PFSK-1 (cell line): ENCODE measurements around the gene NEU1.

ENCODE experiments used
- FOXP2 ChIP-seq: optimal IDR thresholded peaks from 2 replicates; pipeline ENCODE3; 2011; ENCODE audit warnings: borderline replicate concordance, control low read depth, inconsistent platforms; ENCODE audit not compliant: insufficient read depth; ENCODE audit errors: extremely low read length, extremely low read depth
- POLR2AphosphoS5 ChIP-seq: IDR thresholded peaks from 2 replicates; pipeline ENCODE4 v1.6.1; 2012; ENCODE audit warnings: low read depth, mild to moderate bottlenecking, control low read depth, low read length, moderate library complexity
- SIN3A ChIP-seq: IDR thresholded peaks from 2 replicates; pipeline ENCODE4 v1.6.1; 2012; ENCODE audit warnings: mild to moderate bottlenecking, low read length, moderate library complexity, borderline replicate concordance; ENCODE audit not compliant: insufficient read depth
- TF ChIP-seq, protein P1 (sequence below), 2 experiments: IDR thresholded peaks; 2 replicates each; pipeline versions ENCODE4 v1.6.1 to v1.8.0; 2011 to 2012; ENCODE audit warnings: low read depth in 2 of 2, low read length in 2 of 2, control low read depth in 1 of 2, inconsistent platforms in 1 of 2, mild to moderate bottlenecking in 1 of 2, moderate library complexity in 1 of 2; ENCODE audit not compliant: insufficient read depth in 1 of 2

- TF ChIP-seq SIN3A (no peak), POLR2AphosphoS5 (no peak), FOXP2 (no peak)
- TF ChIP-seq, protein P1, sequence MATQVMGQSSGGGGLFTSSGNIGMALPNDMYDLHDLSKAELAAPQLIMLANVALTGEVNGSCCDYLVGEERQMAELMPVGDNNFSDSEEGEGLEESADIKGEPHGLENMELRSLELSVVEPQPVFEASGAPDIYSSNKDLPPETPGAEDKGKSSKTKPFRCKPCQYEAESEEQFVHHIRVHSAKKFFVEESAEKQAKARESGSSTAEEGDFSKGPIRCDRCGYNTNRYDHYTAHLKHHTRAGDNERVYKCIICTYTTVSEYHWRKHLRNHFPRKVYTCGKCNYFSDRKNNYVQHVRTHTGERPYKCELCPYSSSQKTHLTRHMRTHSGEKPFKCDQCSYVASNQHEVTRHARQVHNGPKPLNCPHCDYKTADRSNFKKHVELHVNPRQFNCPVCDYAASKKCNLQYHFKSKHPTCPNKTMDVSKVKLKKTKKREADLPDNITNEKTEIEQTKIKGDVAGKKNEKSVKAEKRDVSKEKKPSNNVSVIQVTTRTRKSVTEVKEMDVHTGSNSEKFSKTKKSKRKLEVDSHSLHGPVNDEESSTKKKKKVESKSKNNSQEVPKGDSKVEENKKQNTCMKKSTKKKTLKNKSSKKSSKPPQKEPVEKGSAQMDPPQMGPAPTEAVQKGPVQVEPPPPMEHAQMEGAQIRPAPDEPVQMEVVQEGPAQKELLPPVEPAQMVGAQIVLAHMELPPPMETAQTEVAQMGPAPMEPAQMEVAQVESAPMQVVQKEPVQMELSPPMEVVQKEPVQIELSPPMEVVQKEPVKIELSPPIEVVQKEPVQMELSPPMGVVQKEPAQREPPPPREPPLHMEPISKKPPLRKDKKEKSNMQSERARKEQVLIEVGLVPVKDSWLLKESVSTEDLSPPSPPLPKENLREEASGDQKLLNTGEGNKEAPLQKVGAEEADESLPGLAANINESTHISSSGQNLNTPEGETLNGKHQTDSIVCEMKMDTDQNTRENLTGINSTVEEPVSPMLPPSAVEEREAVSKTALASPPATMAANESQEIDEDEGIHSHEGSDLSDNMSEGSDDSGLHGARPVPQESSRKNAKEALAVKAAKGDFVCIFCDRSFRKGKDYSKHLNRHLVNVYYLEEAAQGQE (IDR thresholded peaks at IDR 0.05; ENCODE audit: insufficient read depth in 1 of 2, low read depth in 2 of 2, low read length in 2 of 2): no peak
Measured at GRCh38 chr6:31871046-31871659, 8.5 kb upstream of the NEU1 start.
